Measurements from ENCODE around the gene RAB6B. TPM values are rescaled to one million over a fixed set of nuclear protein-coding genes. Genes with fewer than 3 reads are reported as not detected.

RAB6B gene
- total and polyA plus RNA-seq, 8 donors: 1.6 to 9.2 (median 3.9) TPM

DNA sequence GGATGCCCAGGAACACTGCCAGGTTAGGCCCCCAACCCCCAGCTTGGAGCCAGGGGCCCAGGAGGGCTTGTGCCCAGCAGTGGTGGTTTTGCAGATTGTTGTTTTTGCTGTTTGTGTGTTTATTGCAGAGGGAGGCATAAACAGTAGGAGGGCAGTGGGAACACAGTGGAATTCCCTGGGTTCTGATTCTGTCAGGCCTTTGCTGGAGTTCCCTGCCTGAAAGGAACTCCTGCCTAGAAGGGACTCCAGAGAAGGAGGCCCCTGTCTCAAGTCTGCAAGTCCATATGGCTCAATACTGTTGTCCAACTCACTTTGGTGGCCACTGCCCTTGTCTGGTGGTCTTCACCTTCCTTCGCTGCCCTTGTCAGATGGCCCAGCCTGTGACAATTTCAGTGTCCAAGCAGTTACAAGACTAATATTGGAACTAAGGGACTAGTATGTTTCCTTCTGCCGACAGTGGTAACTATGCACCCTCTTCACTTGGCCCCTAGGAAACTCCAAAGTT, 47.4 kb upstream of the RAB6B start:
- 95 to 100% methylated on average over 2 of the region's 2 CpGs for WGBS, 2 donors
- TF ChIP-seq CTCF (IDR thresholded peaks at IDR 0.05): no peak
- Histone ChIP-seq H3K27ac (no peak overlapping the region), H3K4me3 (no peak overlapping the region), H3K9me3 (no peaks in the 10 kb centered on the region), H3K36me3 (no peaks in the 10 kb centered on the region), H3K27me3 (no peaks in the 10 kb centered on the region), H3K4me1 (peaks cover 0 to 24% (median 3%) of the 10 kb centered on the region in 3 donors)
- ATAC-seq (peak in 2 of 4 donors; percentile 15 to 18), FAIRE-seq (no peak), DNase-seq (no peak)
- intact Hi-C loops (cut with DNase I): no loop called here

- no peak for FAIRE-seq
- no peak overlapping the region for H3K27ac ChIP-seq
- 75 to 81% methylated on average over 7 of the region's 7 CpGs for WGBS, 2 donors
These were observed 45.7 kb upstream of the RAB6B start for GRCh38 chr3:133941415-133941821.

DNA sequence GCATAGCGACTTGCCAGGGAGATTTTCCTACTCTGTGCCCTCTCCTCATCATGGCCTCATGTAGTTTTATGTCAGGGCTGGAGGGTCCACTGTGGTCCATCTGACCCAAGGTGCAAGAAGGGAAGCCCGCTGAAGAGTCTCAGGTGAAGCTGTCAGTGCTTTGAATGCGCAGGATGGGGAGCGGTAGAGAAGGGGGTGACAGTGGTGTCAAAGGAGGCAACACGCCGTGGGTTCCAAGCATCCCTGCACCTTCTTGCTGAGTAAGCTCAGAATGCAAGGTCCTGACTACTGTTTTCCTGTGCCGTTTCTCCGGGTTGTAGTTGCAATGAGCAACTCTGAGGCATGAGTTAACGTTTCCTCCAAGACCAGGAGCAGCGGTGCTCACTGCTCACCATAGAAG, 44.9 kb upstream of the RAB6B start:
- Histone ChIP-seq H3K36me3 (no peaks in the 10 kb centered on the region), H3K27ac (no peak overlapping the region)
- 81 to 93% methylated on average over 10 of the region's 10 CpGs for WGBS, 2 donors

More at GRCh38 chr3:133941415-133941821, 45.7 kb upstream of the RAB6B start:
- Histone ChIP-seq H3K36me3 (no peaks in the 10 kb centered on the region), H3K9me3 (no peaks in the 10 kb centered on the region), H3K4me1 (peaks cover 0 to 24% (median 3%) of the 10 kb centered on the region in 3 donors), H3K27me3 (no peaks in the 10 kb centered on the region), H3K4me3 (no peak overlapping the region)
- TF ChIP-seq CTCF (IDR thresholded peaks at IDR 0.05): no peak
- no peak for ATAC-seq
- intact Hi-C loops (cut with DNase I): no loop called here
- peak in 1 of 6 donors; percentile 29 for DNase-seq

GRCh38 chr3:133939463-133939835, 43.8 kb upstream of the RAB6B start:
- no peak for ATAC-seq

More for the DNA sequence above, 44.9 kb upstream of the RAB6B start:
- intact Hi-C loops (cut with DNase I): no loop called here
- Histone ChIP-seq H3K27me3 (no peaks in the 10 kb centered on the region), H3K9me3 (no peaks in the 10 kb centered on the region), H3K4me3 (no peak overlapping the region), H3K4me1 (peaks cover 0 to 24% (median 3%) of the 10 kb centered on the region in 3 donors)
- DNase-seq (peak in 1 of 6 donors; percentile 21), FAIRE-seq (no peak), ATAC-seq (no peak)
- TF ChIP-seq CTCF (IDR thresholded peaks at IDR 0.05): no peak

More at GRCh38 chr3:133939463-133939835, 43.8 kb upstream of the RAB6B start:
- H3K27ac ChIP-seq: no peak overlapping the region
- no peaks in the 10 kb centered on the region for H3K36me3 ChIP-seq
- no peaks in the 10 kb centered on the region for H3K9me3 ChIP-seq
- FAIRE-seq (no peak), DNase-seq (peak in 2 of 6 donors; percentile 13 to 18)
- no peaks in the 10 kb centered on the region for H3K27me3 ChIP-seq
- intact Hi-C loops (cut with DNase I): loop anchor here in 1 of 3 donors (10.0 kb wide), 1 partner anchor 275 kb away; no protein-coding TSS in a partner anchor
- no peak for TF ChIP-seq CTCF (IDR thresholded peaks at IDR 0.05)
- H3K4me3 ChIP-seq: no peak overlapping the region
- H3K4me1 ChIP-seq: peaks cover 0 to 17% (median 3%) of the 10 kb centered on the region in 3 donors
- 82 to 85% methylated on average over 1 of the region's 1 CpG for WGBS, 2 donors
